ENCODE measurements around the gene ADCY5.
"Not testable (repeated sequence)": the region's sequence is repeated elsewhere in the genome, so short reads cannot be mapped to it uniquely, and the experiment has no call there.

GRCh38 chr3:123487063-123487462 is 38.2 kb upstream of the ADCY5 start:
- not testable (repeated sequence) for TF ChIP-seq CTCF, POLR2A (IDR thresholded peaks at IDR 0.05)

All from Peyer's patch (tissue), 4 donors.